GM18858 (cell line): Measurements from ENCODE around the gene SPRY1.
A peak's percentile ranks its signal among the peaks of the same experiment; 100 is the strongest.

ENCODE experiments used
- ATAC-seq: cut with Tn5 transposase; IDR thresholded peaks from one replicate; pipeline ENCODE4 v1.9.1; 2021; ENCODE audit not compliant: unreplicated experiment

The SPRY1 gene, protein sequence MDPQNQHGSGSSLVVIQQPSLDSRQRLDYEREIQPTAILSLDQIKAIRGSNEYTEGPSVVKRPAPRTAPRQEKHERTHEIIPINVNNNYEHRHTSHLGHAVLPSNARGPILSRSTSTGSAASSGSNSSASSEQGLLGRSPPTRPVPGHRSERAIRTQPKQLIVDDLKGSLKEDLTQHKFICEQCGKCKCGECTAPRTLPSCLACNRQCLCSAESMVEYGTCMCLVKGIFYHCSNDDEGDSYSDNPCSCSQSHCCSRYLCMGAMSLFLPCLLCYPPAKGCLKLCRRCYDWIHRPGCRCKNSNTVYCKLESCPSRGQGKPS

DNA sequence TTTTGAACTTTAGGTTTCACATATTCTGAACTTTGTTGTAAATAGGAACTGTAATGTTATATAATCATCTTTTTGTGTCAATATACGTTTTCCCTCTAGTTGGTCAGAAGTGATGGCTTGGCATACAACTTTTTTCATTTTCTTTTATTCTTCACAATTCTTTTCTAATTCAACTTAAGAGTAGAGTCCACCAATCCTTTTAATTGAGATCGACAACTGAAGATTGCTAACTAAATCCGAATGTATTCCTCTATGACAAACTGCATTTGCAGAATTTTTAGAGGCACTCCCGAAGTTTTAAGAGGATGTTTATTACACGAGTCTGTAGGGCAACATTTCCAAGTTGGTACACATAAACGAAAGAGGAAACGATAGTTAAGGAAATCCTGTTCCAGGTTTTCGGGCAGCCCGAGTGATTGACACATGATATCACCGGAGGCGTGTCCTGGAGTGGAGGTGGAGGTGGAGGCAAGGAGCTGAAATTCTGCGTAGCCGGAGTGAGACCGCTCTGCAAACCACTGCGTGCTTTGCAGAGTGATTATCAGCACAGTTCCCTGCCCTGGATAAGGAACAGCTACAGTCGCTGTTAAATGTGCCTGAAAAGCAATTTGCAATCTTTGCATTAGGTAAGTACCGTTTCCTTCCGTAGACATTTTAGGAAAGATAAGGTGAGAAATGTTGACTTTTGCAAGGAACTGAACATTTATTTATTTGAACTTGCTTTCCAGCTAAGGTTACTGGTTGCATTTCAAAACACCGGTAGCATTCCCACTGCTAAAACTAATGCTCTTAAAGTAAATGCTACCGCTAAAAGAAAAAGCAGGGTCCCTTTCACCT, at the start of gene SPRY1:
TSS of gene SPRY1 (plus strand) at position 489 of the 837 bp plus-strand sequence. CDS start 4,797 bp downstream, outside the sequence.
- ATAC-seq, result peak; percentile 59

DNA sequence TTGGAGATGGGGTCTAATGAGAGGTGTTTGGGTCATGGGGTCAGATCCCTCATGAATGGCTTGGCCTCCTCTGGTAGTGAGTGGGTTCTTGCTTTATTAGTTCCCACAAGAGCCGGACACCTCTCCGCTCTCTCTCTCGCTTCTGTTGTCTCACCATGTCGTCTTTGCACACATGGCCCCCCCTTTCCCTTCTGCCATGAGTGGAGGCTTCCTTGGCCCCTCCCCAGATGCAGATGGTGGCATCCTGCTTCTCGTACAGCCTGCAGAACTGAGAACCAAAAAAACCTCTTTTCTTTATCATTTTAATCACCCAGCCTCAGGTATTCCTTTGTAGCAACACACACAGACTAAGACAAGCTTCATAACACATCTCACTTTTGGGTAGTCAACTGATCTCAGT, 49.6 kb upstream of the SPRY1 start:
- ATAC-seq, result no peak

DNA sequence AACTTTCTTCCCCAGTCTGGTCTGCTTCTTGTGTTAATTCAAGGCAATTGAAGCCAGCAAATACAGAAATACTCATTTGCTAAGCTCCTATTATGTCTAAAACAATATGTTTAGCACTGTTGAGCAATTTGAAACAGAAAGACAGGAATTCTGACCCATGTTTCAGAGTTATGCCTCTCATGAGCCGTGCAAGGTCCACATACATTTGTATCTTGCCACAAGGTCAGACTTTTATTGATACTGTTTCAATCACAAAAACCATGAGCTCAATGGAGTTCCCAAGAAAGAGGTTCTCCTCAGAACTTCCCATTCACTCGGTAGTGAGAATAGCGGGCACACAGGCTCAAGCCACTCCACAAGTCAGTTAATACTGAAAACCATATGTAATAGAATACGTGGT, 47.6 kb upstream of the SPRY1 start:
- no peak for ATAC-seq

DNA sequence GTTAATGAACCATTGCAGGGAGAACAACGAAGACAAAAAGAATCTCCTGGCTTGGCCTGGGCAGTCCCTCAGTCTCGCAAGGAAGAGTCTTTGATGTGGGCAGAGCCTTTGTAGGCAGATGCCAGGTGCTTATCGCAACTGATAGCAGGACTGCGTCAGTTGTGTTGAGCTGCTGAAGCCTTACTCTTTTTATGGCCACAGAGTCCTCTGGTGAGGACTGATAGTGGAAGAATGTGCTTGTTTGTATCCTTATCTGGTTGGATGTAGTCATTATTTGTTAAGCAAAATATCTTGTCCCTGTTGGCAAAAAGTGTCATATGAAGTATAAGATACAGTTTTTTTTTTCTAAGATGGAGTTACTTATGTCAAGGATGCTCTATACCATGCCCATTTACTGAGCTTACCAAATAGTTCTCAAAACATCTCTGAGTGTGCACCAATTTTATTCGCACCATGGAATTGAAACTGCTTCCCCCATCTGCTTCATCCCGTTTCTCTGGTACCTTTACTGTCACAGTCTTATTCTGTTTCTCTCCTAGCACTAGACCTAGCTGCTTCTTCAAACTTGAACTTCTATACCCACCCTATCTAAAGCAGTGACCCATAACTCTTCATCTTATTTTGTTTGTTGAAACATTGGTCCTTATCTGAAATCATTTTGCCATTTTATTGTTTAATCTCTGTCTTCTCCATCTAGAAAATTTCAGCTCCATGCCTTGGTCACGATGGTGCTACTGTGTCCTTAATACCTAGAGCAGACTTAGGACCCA, 47.0 kb upstream of the SPRY1 start:
- no peak for ATAC-seq

DNA sequence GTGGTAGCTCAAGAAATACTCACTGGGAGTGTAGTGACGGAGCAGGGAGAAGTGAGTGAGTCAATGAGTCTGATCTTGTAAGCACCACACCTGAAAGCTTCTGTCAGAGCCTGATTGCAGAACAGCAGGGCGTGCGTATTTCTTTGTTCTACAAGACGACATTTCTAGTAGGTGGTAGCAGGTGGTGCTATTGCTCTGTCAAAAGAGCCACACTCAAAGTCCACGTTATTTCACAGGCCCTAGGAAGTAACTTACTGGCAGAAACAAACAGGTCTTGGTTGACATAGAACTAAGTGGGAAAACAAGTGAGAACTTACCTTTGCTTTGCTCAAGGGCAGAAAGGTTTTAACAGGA, 46.4 kb upstream of the SPRY1 start:
- ATAC-seq, result no peak

DNA sequence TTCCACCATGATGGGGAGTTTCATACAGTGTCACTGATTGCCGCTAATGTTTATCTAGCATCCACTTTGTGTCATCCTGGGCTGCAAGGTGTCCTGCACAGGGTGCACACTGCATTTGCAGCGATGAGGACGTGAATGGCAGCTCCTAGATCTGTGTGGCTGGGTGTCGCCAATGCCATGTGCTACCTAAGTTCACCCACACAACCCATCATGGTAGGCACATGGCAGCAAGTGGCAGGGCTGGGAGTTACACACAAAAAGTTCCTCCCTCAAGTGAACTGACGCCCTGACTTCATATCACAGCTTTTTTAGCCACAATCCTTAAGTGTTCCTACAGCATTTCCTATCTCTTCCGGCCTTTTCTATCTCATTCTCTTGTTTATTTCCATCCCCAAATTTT, 45.9 kb upstream of the SPRY1 start:
- no peak for ATAC-seq

DNA sequence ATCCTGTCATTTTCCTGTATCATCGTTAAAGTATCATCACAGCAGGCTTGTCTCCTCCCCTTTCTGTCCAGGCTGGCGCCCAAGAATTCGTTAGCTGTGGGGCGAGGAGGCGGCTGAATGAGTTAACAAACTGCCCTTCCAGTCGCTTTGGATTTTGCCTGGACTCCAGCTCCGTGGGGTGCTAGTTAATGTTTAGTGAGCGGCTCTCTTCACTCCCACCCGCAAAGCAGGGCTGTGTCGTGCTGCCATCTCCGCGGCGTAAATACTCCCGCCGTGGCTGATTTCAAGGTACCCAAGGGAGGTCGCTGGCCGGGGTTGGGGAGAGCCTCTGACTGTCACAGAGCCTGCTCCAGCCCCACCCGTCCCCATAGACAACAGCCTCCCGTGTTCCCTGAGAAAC, 44.9 kb upstream of the SPRY1 start:
- no peak for ATAC-seq

DNA sequence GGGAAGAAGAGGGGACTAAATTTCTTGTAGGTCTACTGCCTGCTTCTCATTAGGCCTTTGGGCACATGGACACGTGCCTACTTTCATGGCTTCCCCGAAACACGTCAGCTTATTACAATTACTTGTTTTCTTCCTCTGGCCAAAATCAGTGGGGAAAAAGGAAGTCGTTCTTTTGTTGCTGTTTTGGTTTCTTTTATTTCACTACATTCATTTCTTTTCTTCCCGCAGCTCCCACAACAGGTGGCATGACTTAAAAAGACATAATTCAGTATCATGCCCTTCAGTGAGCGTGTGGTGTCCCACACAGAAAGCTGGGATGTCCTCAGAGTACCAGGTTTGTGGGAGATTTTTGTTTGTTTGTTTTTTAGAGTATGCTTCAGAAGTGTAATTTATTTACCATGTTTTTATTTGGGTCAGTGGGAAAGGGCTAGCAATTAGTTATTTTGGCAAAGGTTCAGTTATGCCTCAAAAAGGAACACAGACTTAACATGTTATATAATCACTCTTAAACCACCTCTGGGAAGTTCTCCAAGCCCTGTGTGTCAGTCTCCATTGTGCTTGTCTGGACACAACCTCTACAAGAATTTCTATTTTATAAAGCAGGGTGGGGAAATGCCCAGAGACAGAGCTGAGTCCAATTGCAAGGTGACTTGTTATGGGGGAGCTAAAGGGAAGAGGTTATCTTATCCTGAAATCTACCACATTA, 44.2 kb upstream of the SPRY1 start:
- no peak for ATAC-seq

DNA sequence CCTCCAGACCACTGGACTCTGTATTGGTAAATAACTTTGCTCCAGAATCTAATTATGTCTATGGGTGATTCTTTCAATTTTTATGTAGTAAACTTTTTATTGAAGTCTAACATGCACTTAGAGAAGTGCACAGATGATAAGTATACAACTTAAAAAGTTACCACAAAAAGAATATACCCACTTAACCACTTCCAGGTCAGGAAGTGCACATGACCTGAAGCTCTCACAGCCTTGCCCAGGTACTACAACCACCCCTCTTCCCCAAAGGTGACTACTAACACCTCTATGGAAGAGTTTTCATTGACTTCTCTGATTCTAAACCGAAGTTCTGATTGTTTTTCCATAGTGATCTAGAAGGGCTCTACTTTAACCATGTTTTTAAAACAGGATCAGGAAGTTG, 43.6 kb upstream of the SPRY1 start:
- ATAC-seq, result no peak

DNA sequence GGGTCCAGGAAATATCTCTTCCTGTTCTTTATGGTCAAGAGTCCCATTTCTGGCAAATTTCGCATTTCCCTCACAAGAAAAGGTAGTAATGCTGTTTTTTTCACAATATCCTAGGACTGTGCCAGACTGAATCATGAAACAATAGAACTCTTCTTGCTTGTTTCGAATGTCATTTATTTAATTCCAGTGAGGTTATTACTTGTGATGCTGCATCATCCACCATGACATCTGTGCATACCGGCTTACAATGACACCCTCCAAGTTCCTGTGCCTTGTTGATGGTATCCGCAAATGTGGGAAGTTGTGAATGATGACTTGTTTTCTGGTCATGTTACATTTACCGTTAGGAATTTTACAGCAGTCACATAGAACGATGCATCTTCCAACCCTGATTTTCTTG, 42.9 kb upstream of the SPRY1 start:
- ATAC-seq, result no peak

DNA sequence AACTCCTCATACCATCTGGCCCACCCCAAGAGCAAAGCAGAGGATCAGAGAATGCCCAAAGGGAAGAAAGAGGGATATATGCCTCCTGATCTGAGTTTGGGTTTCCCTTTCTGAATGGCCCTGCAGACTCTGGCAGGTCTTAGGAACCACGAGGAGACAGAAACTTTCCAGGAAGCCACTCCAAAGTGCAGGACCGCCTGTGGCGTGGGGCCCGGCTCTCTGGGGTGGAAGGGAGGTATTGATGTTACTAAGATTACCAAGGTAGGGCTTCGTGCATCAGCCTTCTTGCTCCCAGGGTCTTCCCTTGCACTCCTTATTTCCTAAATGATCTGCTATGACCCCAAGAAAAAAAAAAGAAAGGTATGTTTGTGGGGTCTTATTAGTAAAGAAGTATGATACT, 41.9 kb upstream of the SPRY1 start:
- ATAC-seq, result no peak

DNA sequence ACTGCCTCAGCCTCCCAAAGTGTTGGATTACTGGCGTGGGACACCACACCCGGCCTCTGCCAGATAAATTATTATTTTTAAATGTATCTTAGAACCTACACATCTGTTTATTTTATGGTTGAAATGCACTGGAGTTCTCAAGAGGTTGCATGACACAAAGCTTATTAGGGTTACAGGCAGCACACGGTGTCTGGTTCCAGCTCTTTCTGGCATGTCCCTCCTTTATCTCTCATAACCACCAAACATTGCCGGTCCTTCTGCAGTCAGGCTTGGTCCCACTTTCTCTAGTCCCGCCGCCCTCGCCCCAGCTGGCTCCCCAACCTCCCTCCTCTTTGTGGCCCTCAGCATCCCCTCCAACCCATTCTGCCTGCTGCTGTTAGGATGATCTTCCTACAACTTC, 39.7 kb upstream of the SPRY1 start:
- no peak for ATAC-seq

DNA sequence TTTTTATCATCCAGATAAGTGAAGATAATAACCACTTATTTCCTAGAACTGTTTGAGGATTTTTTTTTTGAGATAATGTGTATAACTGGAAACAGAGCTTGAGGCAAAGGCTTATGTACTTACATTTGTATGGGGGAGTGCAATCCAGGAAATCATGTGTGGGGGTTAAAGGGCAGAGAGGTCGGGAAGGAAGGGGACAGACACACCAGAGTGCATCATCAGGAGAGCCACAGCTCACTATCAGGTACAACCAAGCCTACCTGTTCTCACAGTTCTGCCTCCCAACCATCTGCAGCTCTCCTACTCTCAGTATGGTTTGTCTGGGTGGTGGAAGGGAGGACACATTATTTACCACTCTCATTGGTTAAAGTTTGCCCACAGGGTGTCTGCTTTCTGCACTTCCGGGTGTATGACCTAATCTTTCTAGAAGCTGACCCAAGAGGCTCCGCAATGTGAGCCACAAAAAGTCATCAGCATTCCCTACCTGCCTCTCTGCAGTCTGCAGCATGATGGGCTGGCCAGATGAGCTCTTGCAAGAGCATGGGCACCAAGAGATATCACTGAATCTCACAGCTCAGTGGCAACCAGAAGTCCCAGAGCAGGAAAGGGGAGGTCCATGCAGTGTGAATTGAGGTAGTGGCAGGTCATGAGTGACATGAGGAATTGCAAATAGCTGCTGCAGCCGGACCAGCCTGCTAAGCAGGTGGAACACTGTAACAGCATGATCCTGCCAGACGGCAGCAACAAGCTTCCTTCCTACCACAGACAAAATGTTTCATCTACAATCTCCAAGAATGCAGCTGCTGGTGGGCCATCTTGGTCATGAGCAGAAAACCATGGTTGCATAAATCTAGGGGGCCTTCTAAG, 36.9 kb upstream of the SPRY1 start:
- ATAC-seq, result no peak

DNA sequence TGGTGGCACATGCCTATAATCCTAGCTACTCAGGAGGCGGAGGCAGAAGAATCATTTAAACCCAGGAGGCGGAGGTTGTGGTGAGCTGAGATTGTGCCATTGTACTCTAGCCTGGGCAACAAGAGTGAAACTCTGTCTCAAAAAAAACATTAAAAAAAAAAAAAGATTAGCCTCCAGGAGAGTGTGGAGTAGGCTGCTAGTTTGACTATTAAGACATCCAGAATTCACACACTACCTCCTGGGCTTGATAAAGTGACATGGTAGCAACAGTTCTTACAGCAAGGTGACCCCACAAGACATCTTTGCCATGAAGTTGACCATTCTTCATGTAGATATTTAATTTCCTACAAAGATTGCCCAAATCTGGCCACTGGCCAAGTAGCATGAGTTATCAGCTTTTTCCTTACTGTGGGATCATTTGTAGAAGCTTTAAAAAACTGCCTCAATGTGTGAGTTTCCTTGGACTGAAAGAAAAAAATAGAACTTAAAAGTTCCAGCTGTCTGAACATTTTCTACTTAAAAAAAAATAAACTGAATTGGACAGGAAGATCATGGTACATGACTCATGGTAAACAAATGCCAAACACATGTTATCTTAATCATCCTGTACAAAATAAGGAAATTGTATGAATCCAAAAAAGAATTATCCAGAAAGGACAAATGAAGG, 35.3 kb upstream of the SPRY1 start:
- ATAC-seq, result no peak

DNA sequence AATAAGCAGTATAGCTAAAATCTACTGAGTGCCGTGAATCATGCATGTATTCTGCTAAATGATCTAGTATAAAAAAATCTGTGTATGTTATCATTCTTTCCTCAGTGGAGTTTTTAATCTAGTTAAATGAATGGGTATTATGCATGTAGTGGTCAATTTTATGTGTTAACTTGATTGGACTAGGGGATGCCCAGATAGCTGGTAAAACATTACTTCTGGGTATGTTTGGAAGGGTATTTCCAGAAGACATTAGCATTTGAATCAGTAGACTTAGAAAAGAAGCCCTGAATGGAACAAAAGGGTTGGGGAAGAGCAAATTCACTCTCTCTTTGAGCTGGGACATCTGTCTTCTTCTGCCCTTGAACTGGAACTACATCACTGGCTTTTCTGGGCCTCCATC, 34.5 kb upstream of the SPRY1 start:
- no peak for ATAC-seq

DNA sequence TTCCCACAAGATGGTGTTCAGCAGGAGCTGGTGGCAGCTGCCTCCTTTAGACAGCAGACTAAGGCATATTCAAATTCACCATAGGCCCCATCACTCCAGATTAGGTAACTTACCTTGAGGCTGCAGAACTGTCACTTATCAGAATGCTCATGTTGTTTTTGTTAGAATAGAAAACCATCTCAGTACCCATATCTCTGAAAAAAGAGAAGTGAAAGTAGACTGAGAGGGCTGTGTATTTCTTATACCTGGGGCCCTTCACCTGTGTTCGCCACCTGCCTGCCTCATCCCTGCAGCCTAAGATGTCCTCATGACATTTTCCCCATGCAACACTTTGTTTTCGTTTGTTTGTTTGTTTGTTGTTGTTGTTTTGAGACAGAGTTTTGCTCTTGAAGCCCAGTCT, 32.9 kb upstream of the SPRY1 start:
- peak; percentile 91 for ATAC-seq

DNA sequence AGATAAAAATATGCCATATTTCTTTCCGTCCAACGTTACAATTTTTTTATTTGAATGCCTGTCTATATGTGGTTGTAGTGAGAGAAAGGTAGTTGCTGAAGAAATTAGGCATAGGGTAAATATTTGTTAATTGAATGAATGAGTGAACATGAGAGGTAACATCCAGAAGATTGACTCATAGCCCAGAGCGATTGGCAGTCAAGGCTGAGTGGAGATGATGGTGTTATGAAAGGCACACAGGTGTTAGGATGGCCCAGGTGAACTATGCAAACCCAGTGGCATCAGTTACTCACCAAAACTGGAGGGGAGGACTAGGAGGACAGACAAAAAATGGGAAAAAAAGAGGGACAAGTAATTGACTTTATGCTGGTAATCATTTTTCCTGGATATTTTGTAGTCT, 31.7 kb upstream of the SPRY1 start:
- ATAC-seq, result no peak

DNA sequence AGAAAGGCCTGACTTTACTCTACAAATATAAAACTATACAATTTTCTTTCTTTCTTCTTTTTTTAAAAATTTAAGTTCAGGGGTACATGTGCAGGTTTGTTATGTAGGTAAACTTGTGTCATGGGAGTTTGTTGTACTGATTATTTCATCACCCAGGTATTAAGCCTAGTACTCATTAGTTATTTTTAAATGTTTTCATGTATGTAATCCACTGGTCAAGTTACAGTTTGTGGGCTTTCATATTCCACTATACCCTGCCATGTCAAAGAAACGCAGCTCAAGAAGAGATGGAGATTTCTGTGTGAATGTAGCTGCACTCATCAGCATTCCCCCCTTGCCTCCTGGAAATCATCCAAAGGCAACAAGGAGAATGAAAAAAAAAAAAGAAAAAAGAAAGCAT, 31.2 kb upstream of the SPRY1 start:
- ATAC-seq, result no peak

DNA sequence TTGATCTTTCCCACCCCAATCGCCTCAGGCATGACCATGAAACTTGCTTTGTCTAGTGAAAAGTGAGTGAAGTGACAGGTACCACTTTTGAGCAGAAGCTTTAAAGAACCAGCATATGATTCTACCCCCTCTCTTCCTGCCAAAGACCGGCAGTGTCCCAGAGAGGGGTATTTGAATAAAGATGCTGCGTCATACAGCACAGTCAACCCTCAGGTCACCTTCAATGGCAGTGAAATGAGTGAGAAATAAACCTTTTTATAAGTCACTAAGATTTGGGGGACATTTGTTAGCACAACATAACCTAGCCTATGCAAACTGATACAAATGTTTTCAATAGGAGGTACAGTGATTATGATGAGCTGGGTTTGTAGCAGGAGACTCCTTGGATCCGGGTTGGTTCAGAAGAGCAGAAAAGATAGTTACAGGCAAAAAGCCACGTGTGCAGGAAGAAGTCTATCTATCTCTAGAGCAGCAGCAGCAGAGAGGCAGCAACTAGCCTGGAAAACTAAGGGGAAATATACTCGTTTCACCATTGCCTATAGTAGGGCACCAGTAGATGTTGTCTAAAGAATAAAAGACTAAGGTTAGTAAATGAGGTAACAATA, 30.3 kb upstream of the SPRY1 start:
- ATAC-seq, result no peak
